IMR-90 (cell line): ENCODE results near the gene NCK1. TPM values are rescaled to one million over a fixed set of nuclear protein-coding genes. Genes with fewer than 3 reads are reported as not detected.

Experiments
- ATAC-seq: fragments of 200-7000 bp; cut with Tn5 transposase; 2 replicates; pipeline ENCODE4 v1.9.1; 2020; ENCODE audit warnings: low read depth, mild to moderate bottlenecking, moderate library complexity
- BruUV-seq: library from RNA; stranded (reverse); fragments of 400-500 nt; replicated peaks from 2 replicates; lab custom pipeline; 2021; lab: Mats Ljungman, UMichigan
- CTCF ChIA-PET: fragments of 300-600 bp; formaldehyde crosslinking; extraction: SDS; loops from one replicate; lab custom pipeline; 2021; ENCODE audit warnings: antibody characterized with exemption; lab: Yijun Ruan, JAX
- POLR2A ChIA-PET: fragments of 300-600 bp; sonication (Branson Sonifier 250); formaldehyde crosslinking; loops from one replicate; lab custom pipeline; 2022; ENCODE audit warnings: antibody characterized with exemption; ENCODE audit not compliant: unreplicated experiment; lab: Charles Lee
- DNase-seq: peaks from one replicate; pipeline ENCODE4 v3.0.0; 2013
- H2AFZ ChIP-seq: replicated peaks from 2 replicates; pipeline ENCODE3; 2013; ENCODE audit warnings: low read length, mild to moderate bottlenecking; ENCODE audit not compliant: poor library complexity
- H2AK5ac ChIP-seq: 2 replicates; pipeline ENCODE4 v1.6.1; 2013; ENCODE audit warnings: low read depth, low read length, inconsistent platforms
- H2AK9ac ChIP-seq: replicated peaks from 2 replicates; pipeline ENCODE3; 2013; ENCODE audit warnings: mild to moderate bottlenecking, low read depth, low read length, moderate library complexity; ENCODE audit not compliant: poor library complexity
- H2BK120ac ChIP-seq: 2 replicates; pipeline ENCODE4 v1.6.1; 2013; ENCODE audit warnings: low read depth, low read length, inconsistent platforms
- H2BK15ac ChIP-seq: 3 replicates; pipeline ENCODE4 v1.6.1; 2013; ENCODE audit warnings: low read depth, low read length, inconsistent platforms
- H2BK20ac ChIP-seq: 2 replicates; pipeline ENCODE4 v1.6.1; 2013; ENCODE audit warnings: low read depth, mild to moderate bottlenecking, inconsistent platforms, low read length, moderate library complexity
- H2BK5ac ChIP-seq: 2 replicates; pipeline ENCODE4 v1.6.1; 2013; ENCODE audit warnings: mild to moderate bottlenecking, low read depth, low read length, inconsistent platforms; ENCODE audit not compliant: poor library complexity, severe bottlenecking
- H3K14ac ChIP-seq: replicated peaks from 2 replicates; pipeline ENCODE4 v1.6.1; 2013; ENCODE audit warnings: low read depth, low read length, inconsistent platforms
- H3K18ac ChIP-seq: 2 replicates; pipeline ENCODE4 v1.6.1; 2013; ENCODE audit warnings: low read depth, low read length, control low read depth
- H3K23ac ChIP-seq: 2 replicates; pipeline ENCODE4 v1.6.1; 2013; ENCODE audit warnings: low read depth, low read length, inconsistent platforms
- H3K27ac ChIP-seq: 2 replicates; pipeline ENCODE4 v1.5.1; 2013; ENCODE audit warnings: mild to moderate bottlenecking, control low read depth, low read length; ENCODE audit not compliant: insufficient read depth
- H3K27me3 ChIP-seq: 2 replicates; pipeline ENCODE4 v1.6.1; 2013; ENCODE audit warnings: low read length; ENCODE audit not compliant: control insufficient read depth, insufficient read depth
- H3K36me3 ChIP-seq: 2 replicates; pipeline ENCODE4 v1.6.1; 2013; ENCODE audit warnings: low read length, mixed read lengths; ENCODE audit not compliant: control insufficient read depth, insufficient read depth
- H3K4ac ChIP-seq: 2 replicates; pipeline ENCODE4 v1.6.1; 2013; ENCODE audit warnings: low read depth, low read length, inconsistent platforms
- H3K4me1 ChIP-seq: 2 replicates; pipeline ENCODE4 v1.6.1; 2013; ENCODE audit warnings: low read length, mixed read lengths; ENCODE audit not compliant: control insufficient read depth, insufficient read depth
- H3K4me2 ChIP-seq: 2 replicates; pipeline ENCODE4 v1.6.1; 2013; ENCODE audit warnings: low read depth, mild to moderate bottlenecking, control low read depth, low read length, moderate library complexity
- H3K4me3 ChIP-seq: 2 replicates; pipeline ENCODE4 v1.5.1; 2013; ENCODE audit warnings: low read depth, mild to moderate bottlenecking, control low read depth, low read length, moderate library complexity; ENCODE audit not compliant: insufficient read depth
- H3K56ac ChIP-seq: 2 replicates; pipeline ENCODE4 v1.6.1; 2013; ENCODE audit warnings: low read length, inconsistent platforms; ENCODE audit not compliant: insufficient read depth; ENCODE audit errors: extremely low read depth
- H3K79me1 ChIP-seq, 2 experiments: 2 replicates each; pipeline ENCODE4 v1.6.1; 2013; ENCODE audit warnings: low read length in 2 of 2, inconsistent platforms in 1 of 2, low read depth in 1 of 2
- H3K9ac ChIP-seq: 2 replicates; pipeline ENCODE4 v1.6.1; 2013; ENCODE audit warnings: low read depth, low read length, control low read depth
- H3K9me1 ChIP-seq: 2 replicates; pipeline ENCODE4 v1.6.1; 2013; ENCODE audit warnings: low read length, inconsistent platforms; ENCODE audit not compliant: insufficient read depth
- H3K9me3 ChIP-seq: 2 replicates; pipeline ENCODE4 v1.6.1; 2013; ENCODE audit warnings: low read length; ENCODE audit not compliant: control insufficient read depth, insufficient read depth
- H4K20me1 ChIP-seq: 2 replicates; pipeline ENCODE4 v1.6.1; 2013; ENCODE audit warnings: low read length, inconsistent platforms; ENCODE audit not compliant: insufficient read depth
- H4K5ac ChIP-seq: 2 replicates; pipeline ENCODE4 v1.6.1; 2013; ENCODE audit warnings: mild to moderate bottlenecking, low read depth, low read length, control low read depth
- H4K8ac ChIP-seq, 2 experiments: 2 replicates each; pipeline ENCODE4 v1.6.1; 2013; ENCODE audit warnings: low read depth in 2 of 2, low read length in 2 of 2, control low read depth in 1 of 2, inconsistent platforms in 1 of 2
- H4K91ac ChIP-seq: 2 replicates; pipeline ENCODE4 v1.6.1; 2013; ENCODE audit warnings: low read depth, low read length, inconsistent platforms; ENCODE audit not compliant: insufficient read depth
- NFE2L2 ChIP-seq: fragments of 150-350 bp; IDR thresholded peaks from 2 replicates; pipeline ENCODE4 v1.6.1; 2016; ENCODE audit warnings: low read depth, mild to moderate bottlenecking, low read length
- WGBS, 2 experiments: methylation state at CpG; one replicate each; pipeline versions ENCODE4 v1.1.5 to v1.1.7; 2013; ENCODE audit warnings: missing lambda C conversion rate in 2 of 2; ENCODE audit not compliant: insufficient read length in 1 of 2; ENCODE audit errors: extremely low coverage in 2 of 2; 5-methylcytosine and 5-hydroxymethylcytosine counted together
- dilution Hi-C: fragments of 300-500 bp; cut with HindIII; formaldehyde crosslinking; loops from one replicate; pipeline ENCODE4 v1.14.3; 2018; ENCODE audit warnings: low sequenced_read_pairs; ENCODE audit not compliant: unreplicated experiment
- in situ Hi-C: fragments of 300-500 bp; cut with MboI; formaldehyde crosslinking; loops from 3 replicates; pipeline ENCODE4 v1.14.3; 2019; ENCODE audit warnings: low sequenced_read_pairs, inconsistent platforms, mixed read lengths
- intact Hi-C: fragments of 100-400 bp; cut with micrococcal nuclease; formaldehyde crosslinking; loops from 2 replicates; pipeline ENCODE4 v1.10.0; 2022
- polyA plus RNA-seq, 3 experiments: library from polyadenylated mRNA; depleted of rRNA; stranded (reverse); fragments of >200 nt; gene quantifications; 2 replicates each; pipeline ENCODE4 v1.2.3, GENCODE V29; 2012; ENCODE audit warnings: low replicate concordance in 1 of 3
- total RNA-seq: library from RNA; depleted of rRNA; stranded (reverse); fragments of >200 nt; gene quantifications from 2 replicates; pipeline ENCODE4 v1.2.3, GENCODE V29; 2012

Gene NCK1
- total and polyA plus RNA-seq, 2 of the 4 experiments (the other 2 are of a cell fraction), result 23.7 to 24.3 TPM

DNA sequence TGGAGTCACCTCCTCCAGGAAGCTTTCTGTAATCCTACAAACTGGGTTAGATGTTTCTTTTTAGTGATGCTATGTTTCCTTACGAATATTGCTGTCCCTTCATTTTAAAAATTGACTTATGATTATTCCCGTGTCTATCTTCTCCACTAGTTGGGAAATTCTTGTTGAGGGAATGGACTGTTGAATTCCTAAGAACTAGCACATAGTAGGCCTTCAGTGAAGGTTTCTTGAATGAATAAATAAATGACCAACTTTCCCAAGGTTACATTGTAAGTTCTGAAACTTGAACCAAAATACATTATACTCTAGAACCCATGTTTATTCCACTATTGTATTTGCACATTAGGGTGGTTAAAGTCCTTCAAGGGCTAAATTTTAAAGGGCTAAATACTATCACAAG, 95.0 kb downstream of the NCK1 start:
- DNase-seq (no peak), ATAC-seq (no peak)
- CTCF ChIA-PET, result interaction anchor here (0.7 to 2.0 kb wide), 5 partner anchors 9 to 1161 kb away, joined by 3 to 12 read pairs (median 5); partner anchors contain the start of gene STAG1
- H3K9me3 ChIP-seq, result no peaks in the 10 kb centered on the region
- H2AFZ ChIP-seq, result no peak overlapping the region
- WGBS, 2 experiments, result no CpG with 5 or more reads among the region's 2 CpGs
- H2AK5ac ChIP-seq, result no peak overlapping the region
- peak overlapping the region; percentile 86; the same call in 1 of the 2 replicates for H3K18ac ChIP-seq
- dilution Hi-C loops (no loop called here), in situ Hi-C loops (no loop called here), intact Hi-C loops (loop anchor here (5.0 kb wide), 1 partner anchor 95 kb away; the partner anchor contains the start of gene NCK1)
- H3K4me2 ChIP-seq, result no peak overlapping the region
- no TSS peak for BruUV-seq
- H4K20me1 ChIP-seq, result no peaks in the 10 kb centered on the region
- no peak overlapping the region for H3K56ac ChIP-seq
- no peak overlapping the region; the same call in 2 of the 3 replicates for H2BK15ac ChIP-seq
- H2BK20ac ChIP-seq, result peak overlapping the region; percentile 85; the same call in 1 of the 2 replicates
- no peak overlapping the region for H3K23ac ChIP-seq
- POLR2A ChIA-PET, result no interaction called here
- peaks cover 5 to 20% of the 10 kb centered on the region in 2 experiments; a peak in 3 of 4 replicates for H3K79me1 ChIP-seq
- H4K91ac ChIP-seq, result no peak overlapping the region; the same call in 1 of the 2 replicates
- H3K14ac ChIP-seq, result 0 out of 2 replicates have a peak overlapping the region, but pooled peaks have one; percentile 84
- H3K27ac ChIP-seq, result no peak overlapping the region
- H3K27me3 ChIP-seq, result no peaks in the 10 kb centered on the region
- no peak overlapping the region for H3K9ac ChIP-seq
- H4K5ac ChIP-seq, result no peak overlapping the region
- H3K9me1 ChIP-seq, result peaks cover 13% of the 10 kb centered on the region
- H3K4me1 ChIP-seq, result peaks cover 25% of the 10 kb centered on the region
- no peaks in the 10 kb centered on the region for H3K36me3 ChIP-seq
- H3K4ac ChIP-seq, result peak overlapping the region; percentile 92; the same call in 1 of the 2 replicates
- H2BK120ac ChIP-seq, result peak overlapping the region; percentile 83
- H2AK9ac ChIP-seq, result no peak overlapping the region
- peak overlapping the region; percentile 2 to 83; a peak in 2 of 4 replicates for H4K8ac ChIP-seq
- H2BK5ac ChIP-seq, result no peak overlapping the region
- H3K4me3 ChIP-seq, result no peak overlapping the region
- TF ChIP-seq NFE2L2, result no peak
